Measurements from ENCODE around the gene TNFRSF19. TPM values are rescaled to one million over a fixed set of nuclear protein-coding genes. Genes with fewer than 3 reads are reported as not detected.
A peak's percentile ranks its signal among the peaks of the same experiment; 100 is the strongest.

TNFRSF19 gene
- total RNA-seq, 1 donor from 2014 or later = 31.3 TPM

DNA sequence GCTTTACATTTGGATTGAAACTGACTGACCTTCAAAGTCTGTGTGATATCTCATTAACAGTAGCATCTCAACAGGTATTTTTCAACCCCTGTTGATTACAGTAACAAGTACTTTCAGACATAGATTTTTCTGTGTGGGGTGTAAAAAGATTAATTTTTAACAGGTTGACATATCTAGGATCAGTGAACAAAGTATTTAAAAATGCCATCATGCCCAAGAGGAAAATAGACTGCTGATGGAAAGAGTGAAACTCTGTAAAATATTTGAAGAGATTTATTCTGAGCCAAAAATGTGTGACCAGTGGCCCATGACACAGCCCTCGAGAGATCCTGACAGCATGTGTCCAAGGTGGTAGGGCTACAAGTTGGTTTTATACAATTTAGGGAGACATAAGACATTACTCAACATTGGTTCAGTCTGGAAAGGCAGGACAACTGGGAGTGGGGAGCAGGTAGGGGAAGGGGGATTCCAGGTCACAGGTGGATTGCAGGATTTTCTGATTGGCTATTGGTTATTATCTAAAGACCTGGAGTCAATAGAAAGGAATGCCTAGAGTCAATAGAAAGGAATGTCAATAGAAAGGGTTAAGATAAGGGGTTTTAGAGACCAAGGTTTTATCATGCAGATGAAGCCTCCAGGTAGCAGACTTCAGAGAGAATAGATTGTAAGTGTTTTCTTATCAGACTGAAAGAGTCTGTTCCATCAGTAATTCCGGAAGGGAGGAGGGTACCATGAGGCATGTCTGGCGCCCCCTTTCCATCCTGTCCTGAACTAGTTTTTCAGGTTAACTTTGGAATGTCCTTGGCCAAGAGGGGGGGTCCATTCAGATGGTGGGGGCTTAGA, 29.1 kb downstream of the TNFRSF19 start:
- Histone ChIP-seq H3K36me3 (ENCODE audit: control insufficient read depth, insufficient read depth, low read length) (no peaks in the 10 kb centered on the region), H3K27me3 (ENCODE audit: control insufficient read depth, insufficient read depth, low read length) (no peaks in the 10 kb centered on the region), H3K4me3 (ENCODE audit: low read depth, low read length) (no peak overlapping the region)
- TF ChIP-seq CTCF (IDR thresholded peaks at IDR 0.05; ENCODE audit: insufficient read depth, low read length, poor library complexity, severe bottlenecking) = peak; percentile 5
- no peak for DNase-seq (ENCODE audit: low read depth)

- no peaks in the 10 kb centered on the region for H3K27me3 ChIP-seq (ENCODE audit: control insufficient read depth, insufficient read depth, low read length)
- H3K36me3 ChIP-seq (ENCODE audit: control insufficient read depth, insufficient read depth, low read length) = no peaks in the 10 kb centered on the region
- no peak for DNase-seq (ENCODE audit: low read depth)
- H3K4me3 ChIP-seq (ENCODE audit: low read depth, low read length) = no peak overlapping the region
- TF ChIP-seq CTCF (IDR thresholded peaks at IDR 0.05; ENCODE audit: insufficient read depth, low read length, poor library complexity, severe bottlenecking) = no peak
Observed at GRCh38 chr13:23600100-23600499, 29.9 kb downstream of the TNFRSF19 start.

DNA sequence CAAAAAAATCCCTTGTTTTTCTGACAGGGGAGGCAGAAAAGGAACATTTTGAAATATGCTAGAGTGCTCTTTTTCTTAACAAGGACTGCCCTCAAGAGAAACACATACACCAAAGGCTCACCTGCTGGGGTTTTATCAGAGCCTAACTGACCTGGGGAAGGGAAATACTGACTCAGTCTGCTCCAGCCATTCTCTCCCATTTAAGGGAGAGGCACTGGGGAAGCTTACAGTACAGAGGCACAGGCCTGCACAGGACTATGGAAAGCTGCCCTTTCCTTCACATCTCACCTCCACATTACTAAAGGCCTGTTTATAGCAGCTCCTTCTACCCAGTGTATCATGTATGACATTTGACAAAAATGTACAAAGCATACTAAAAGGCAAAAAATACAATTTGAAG, 30.3 kb downstream of the TNFRSF19 start:
- H3K27me3 ChIP-seq (ENCODE audit: control insufficient read depth, insufficient read depth, low read length) = no peaks in the 10 kb centered on the region
- no peak for TF ChIP-seq CTCF (IDR thresholded peaks at IDR 0.05; ENCODE audit: insufficient read depth, low read length, poor library complexity, severe bottlenecking)
- no peaks in the 10 kb centered on the region for H3K36me3 ChIP-seq (ENCODE audit: control insufficient read depth, insufficient read depth, low read length)
- no peak overlapping the region for H3K4me3 ChIP-seq (ENCODE audit: low read depth, low read length)
- no peak for DNase-seq (ENCODE audit: low read depth)

GRCh38 chr13:23605831-23606230, 35.6 kb downstream of the TNFRSF19 start:
- no peak overlapping the region for H3K4me3 ChIP-seq (ENCODE audit: low read depth, low read length)
- no peak for DNase-seq (ENCODE audit: low read depth)
- TF ChIP-seq CTCF (IDR thresholded peaks at IDR 0.05; ENCODE audit: insufficient read depth, low read length, poor library complexity, severe bottlenecking) = no peak
- no peaks in the 10 kb centered on the region for H3K27me3 ChIP-seq (ENCODE audit: control insufficient read depth, insufficient read depth, low read length)
- no peaks in the 10 kb centered on the region for H3K36me3 ChIP-seq (ENCODE audit: control insufficient read depth, insufficient read depth, low read length)

DNA sequence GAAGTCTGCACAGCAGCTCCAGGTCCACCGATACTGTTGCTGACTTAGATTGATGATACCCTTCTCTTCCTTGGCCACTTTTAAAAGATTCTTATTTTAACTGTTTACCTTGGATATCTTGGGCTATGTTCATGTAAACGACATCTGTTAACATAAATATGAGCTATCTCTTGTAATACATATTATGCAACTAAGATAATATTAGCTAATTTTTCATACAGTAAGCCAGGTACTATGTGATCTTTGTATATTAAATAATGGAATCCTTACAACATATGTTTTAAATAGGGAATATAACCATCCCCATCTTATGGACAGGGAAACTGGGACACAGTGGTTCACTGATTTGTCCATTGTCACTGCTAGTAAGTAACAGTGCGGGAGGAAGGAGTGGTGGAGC, 37.9 kb downstream of the TNFRSF19 start:
- no peak for TF ChIP-seq CTCF (IDR thresholded peaks at IDR 0.05; ENCODE audit: insufficient read depth, low read length, poor library complexity, severe bottlenecking)
- no peak for DNase-seq (ENCODE audit: low read depth)
- no peaks in the 10 kb centered on the region for H3K36me3 ChIP-seq (ENCODE audit: control insufficient read depth, insufficient read depth, low read length)
- H3K4me3 ChIP-seq (ENCODE audit: low read depth, low read length) = no peak overlapping the region
- no peaks in the 10 kb centered on the region for H3K27me3 ChIP-seq (ENCODE audit: control insufficient read depth, insufficient read depth, low read length)

Measured in kidney epithelial cell (primary cell).